K562 (cell line): Measurements from ENCODE around the gene MYL11. TPM values are rescaled to one million over a fixed set of nuclear protein-coding genes. Genes with fewer than 3 reads are reported as not detected.
A peak's percentile ranks its signal among the peaks of the same experiment; 100 is the strongest.

Experiments used
- ETV5 ChIP-seq: sonication (generic); formaldehyde crosslinking; IDR thresholded peaks from 2 replicates; pipeline ENCODE4 v1.4.0; 2020; ENCODE audit warnings: low read depth, mild to moderate bottlenecking, missing genetic modification reagents
- GABPA ChIP-seq: fragments of 200-800 bp; sonication (Bioruptor generic); conservative IDR thresholded peaks from 2 replicates; pipeline ENCODE4 v1.6.1; 2016; ENCODE audit warnings: low read depth, missing genetic modification characterization, missing compliant biosample characterization
- KAT8 ChIP-seq: fragments of 450-650 bp; IDR thresholded peaks from 2 replicates; pipeline ENCODE4 v1.6.1; 2016; ENCODE audit warnings: low read depth, mild to moderate bottlenecking
- PTRF ChIP-seq: fragments of 450-650 bp; IDR thresholded peaks from 2 replicates; pipeline ENCODE4 v1.6.1; 2016; ENCODE audit warnings: mild to moderate bottlenecking, missing genetic modification characterization, missing compliant biosample characterization
- RBBP5 ChIP-seq: fragments of 200-600 bp; sonication (generic); IDR thresholded peaks from 2 replicates; pipeline ENCODE4 v1.6.1; 2012; ENCODE audit warnings: borderline replicate concordance, mild to moderate bottlenecking, low read length, control low read depth, inconsistent platforms; ENCODE audit not compliant: insufficient read depth, poor library complexity, severe bottlenecking
- SPI1 ChIP-seq: IDR thresholded peaks from 2 replicates; pipeline ENCODE4 v1.6.1; 2011; ENCODE audit warnings: low read depth, low read length, control low read depth, borderline replicate concordance
- TCFL5 ChIP-seq: fragments of 250-450 bp; sonication (Bioruptor Pico); conservative IDR thresholded peaks from 2 replicates; pipeline ENCODE4 v1.6.1; 2021; ENCODE audit warnings: mild to moderate bottlenecking, moderate library complexity, matching md5 sums
- ZNF766 ChIP-seq: fragments of 200-800 bp; sonication (Bioruptor generic); conservative IDR thresholded peaks from 2 replicates; pipeline ENCODE4 v1.6.1; 2016; ENCODE audit warnings: missing genetic modification characterization, missing compliant biosample characterization
- polyA plus RNA-seq, 8 experiments: library from polyadenylated mRNA; depleted of rRNA in 4 of 8; stranded (reverse) in 5 of 8; unstranded in 3 of 8; fragments of >200 nt; fragmentation: Nextera tagmentation in 2 of 8; fragmentation: Illumina TruSeq in 1 of 8; extraction: Ambion mirVana in 2 of 8; extraction: Trizol in 1 of 8; gene quantifications; 2 replicates each; pipeline versions ENCODE4 v1.2.1 to v1.2.3, GENCODE V29; 2011 to 2014; ENCODE audit warnings: inconsistent platforms in 1 of 8, missing spikeins in 1 of 8
- total RNA-seq, 7 experiments: library from RNA; depleted of rRNA in 6 of 7; stranded (reverse); fragments of >200 nt in 6 of 7; fragmentation: Illumina TruSeq in 2 of 7; extraction: Trizol in 2 of 7; gene quantifications; 2 replicates each; pipeline versions ENCODE4 v1.2.1 to v1.2.3, GENCODE V29; 2011 to 2021; ENCODE audit warnings: low replicate concordance in 1 of 7
- TF ChIP-seq, protein P1 (sequence below), 2 experiments: fragments of 200-800 bp in 1 of 2; sonication (Bioruptor generic) in 1 of 2; sonication (generic) in 1 of 2; formaldehyde crosslinking in 1 of 2; IDR thresholded peaks in 1 of 2; conservative IDR thresholded peaks in 1 of 2; 2 replicates each; pipeline versions ENCODE4 v1.5.0 to v1.6.1; 2016 to 2020; ENCODE audit warnings: missing compliant biosample characterization in 1 of 2, missing genetic modification characterization in 1 of 2, missing genetic modification reagents in 1 of 2
- TF ChIP-seq, protein P2 (sequence below), 2 experiments: fragments of 450-650 bp; IDR thresholded peaks; 2 replicates each; pipeline ENCODE4 v1.6.1; 2016
- TF ChIP-seq, protein P3 (sequence below), 2 experiments: fragments of 450-650 bp; conservative IDR thresholded peaks; 2 replicates each; pipeline ENCODE4 v1.6.1; 2017; ENCODE audit warnings: mild to moderate bottlenecking in 2 of 2, moderate library complexity in 2 of 2
- TF ChIP-seq, protein P4 (sequence below): fragments of 450-650 bp; formaldehyde crosslinking; IDR thresholded peaks from 2 replicates; pipeline ENCODE4 v1.4.0; 2022; ENCODE audit warnings: mild to moderate bottlenecking, moderate library complexity
- TF ChIP-seq, protein P5 (sequence below): fragments of 450-650 bp; IDR thresholded peaks from 2 replicates; pipeline ENCODE4 v1.6.1; 2017; ENCODE audit warnings: antibody characterized with exemption, mild to moderate bottlenecking
- TF ChIP-seq, protein P6 (sequence below): sonication (generic); formaldehyde crosslinking; IDR thresholded peaks from 2 replicates; pipeline ENCODE4 v1.8.0; 2022; ENCODE audit warnings: mild to moderate bottlenecking, missing genetic modification reagents, borderline replicate concordance

Gene MYL11
- total and polyA plus RNA-seq, 9 of the 15 experiments (the other 6 are each of a cell fraction or from before 2014, with no cell fraction given) = 0.31 to 1.5 (median 0.73) TPM; not detected in 4

DNA sequence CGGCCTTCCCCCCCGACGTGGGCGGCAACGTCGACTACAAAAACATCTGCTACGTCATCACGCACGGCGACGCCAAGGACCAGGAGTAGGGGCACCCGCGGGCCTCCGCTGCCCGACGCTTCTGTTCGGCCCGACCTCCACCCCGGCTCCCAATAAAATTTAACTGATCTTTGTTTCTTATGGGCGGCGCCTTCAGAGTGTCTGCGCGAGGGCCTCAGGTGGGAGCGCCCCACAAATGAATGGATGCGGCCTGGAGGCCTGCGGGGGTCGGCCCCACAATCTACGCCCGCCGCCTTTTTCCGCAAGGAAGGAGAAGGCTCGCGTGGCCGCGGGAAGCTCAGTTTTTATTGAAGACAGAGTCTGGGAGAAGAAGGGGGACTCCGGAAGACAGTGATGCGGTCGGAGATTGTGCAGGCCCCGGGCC is 3.2 kb downstream of the MYL11 start (continued):
- TF ChIP-seq ETV5 (CRISPR knock-in tag) (peak; percentile 87), PTRF (tag) (no peak), TCFL5 (no peak), SPI1 (0 out of 2 replicates have a peak, but pooled peaks have one; percentile 30), GABPA (tag) (peak; percentile 84), KAT8 (0 out of 2 replicates have a peak, but pooled peaks have one; percentile 56), RBBP5 (peak; percentile 4), ZNF766 (CRISPR knock-in tag) (no peak)
- TF ChIP-seq, protein P1, sequence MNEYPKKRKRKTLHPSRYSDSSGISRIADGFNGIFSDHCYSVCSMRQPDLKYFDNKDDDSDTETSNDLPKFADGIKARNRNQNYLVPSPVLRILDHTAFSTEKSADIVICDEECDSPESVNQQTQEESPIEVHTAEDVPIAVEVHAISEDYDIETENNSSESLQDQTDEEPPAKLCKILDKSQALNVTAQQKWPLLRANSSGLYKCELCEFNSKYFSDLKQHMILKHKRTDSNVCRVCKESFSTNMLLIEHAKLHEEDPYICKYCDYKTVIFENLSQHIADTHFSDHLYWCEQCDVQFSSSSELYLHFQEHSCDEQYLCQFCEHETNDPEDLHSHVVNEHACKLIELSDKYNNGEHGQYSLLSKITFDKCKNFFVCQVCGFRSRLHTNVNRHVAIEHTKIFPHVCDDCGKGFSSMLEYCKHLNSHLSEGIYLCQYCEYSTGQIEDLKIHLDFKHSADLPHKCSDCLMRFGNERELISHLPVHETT (CRISPR knock-in tag; conservative IDR thresholded peaks at IDR 0.05 in 1 of 2, IDR thresholded peaks at IDR 0.05 in 1 of 2) = 0 out of 4 replicates have a peak, but pooled peaks of 1 of the 2 experiments have one; percentile 44
- TF ChIP-seq, protein P2, sequence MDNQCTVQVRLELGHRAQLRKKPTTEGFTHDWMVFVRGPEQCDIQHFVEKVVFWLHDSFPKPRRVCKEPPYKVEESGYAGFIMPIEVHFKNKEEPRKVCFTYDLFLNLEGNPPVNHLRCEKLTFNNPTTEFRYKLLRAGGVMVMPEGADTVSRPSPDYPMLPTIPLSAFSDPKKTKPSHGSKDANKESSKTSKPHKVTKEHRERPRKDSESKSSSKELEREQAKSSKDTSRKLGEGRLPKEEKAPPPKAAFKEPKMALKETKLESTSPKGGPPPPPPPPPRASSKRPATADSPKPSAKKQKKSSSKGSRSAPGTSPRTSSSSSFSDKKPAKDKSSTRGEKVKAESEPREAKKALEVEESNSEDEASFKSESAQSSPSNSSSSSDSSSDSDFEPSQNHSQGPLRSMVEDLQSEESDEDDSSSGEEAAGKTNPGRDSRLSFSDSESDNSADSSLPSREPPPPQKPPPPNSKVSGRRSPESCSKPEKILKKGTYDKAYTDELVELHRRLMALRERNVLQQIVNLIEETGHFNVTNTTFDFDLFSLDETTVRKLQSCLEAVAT (IDR thresholded peaks at IDR 0.05) = 0 out of 4 replicates have a peak, but pooled peaks of 1 of the 2 experiments have one; percentile 11
- TF ChIP-seq, protein P3, sequence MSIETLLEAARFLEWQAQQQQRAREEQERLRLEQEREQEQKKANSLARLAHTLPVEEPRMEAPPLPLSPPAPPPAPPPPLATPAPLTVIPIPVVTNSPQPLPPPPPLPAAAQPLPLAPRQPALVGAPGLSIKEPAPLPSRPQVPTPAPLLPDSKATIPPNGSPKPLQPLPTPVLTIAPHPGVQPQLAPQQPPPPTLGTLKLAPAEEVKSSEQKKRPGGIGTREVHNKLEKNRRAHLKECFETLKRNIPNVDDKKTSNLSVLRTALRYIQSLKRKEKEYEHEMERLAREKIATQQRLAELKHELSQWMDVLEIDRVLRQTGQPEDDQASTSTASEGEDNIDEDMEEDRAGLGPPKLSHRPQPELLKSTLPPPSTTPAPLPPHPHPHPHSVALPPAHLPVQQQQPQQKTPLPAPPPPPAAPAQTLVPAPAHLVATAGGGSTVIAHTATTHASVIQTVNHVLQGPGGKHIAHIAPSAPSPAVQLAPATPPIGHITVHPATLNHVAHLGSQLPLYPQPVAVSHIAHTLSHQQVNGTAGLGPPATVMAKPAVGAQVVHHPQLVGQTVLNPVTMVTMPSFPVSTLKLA (conservative IDR thresholded peaks at IDR 0.05) = peak; percentile 62 to 70; a peak in 1 of 4 replicates
- TF ChIP-seq, protein P4, sequence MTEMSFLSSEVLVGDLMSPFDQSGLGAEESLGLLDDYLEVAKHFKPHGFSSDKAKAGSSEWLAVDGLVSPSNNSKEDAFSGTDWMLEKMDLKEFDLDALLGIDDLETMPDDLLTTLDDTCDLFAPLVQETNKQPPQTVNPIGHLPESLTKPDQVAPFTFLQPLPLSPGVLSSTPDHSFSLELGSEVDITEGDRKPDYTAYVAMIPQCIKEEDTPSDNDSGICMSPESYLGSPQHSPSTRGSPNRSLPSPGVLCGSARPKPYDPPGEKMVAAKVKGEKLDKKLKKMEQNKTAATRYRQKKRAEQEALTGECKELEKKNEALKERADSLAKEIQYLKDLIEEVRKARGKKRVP = peak; percentile 64; the same call in 1 of the 2 replicates
- TF ChIP-seq, protein P5, sequence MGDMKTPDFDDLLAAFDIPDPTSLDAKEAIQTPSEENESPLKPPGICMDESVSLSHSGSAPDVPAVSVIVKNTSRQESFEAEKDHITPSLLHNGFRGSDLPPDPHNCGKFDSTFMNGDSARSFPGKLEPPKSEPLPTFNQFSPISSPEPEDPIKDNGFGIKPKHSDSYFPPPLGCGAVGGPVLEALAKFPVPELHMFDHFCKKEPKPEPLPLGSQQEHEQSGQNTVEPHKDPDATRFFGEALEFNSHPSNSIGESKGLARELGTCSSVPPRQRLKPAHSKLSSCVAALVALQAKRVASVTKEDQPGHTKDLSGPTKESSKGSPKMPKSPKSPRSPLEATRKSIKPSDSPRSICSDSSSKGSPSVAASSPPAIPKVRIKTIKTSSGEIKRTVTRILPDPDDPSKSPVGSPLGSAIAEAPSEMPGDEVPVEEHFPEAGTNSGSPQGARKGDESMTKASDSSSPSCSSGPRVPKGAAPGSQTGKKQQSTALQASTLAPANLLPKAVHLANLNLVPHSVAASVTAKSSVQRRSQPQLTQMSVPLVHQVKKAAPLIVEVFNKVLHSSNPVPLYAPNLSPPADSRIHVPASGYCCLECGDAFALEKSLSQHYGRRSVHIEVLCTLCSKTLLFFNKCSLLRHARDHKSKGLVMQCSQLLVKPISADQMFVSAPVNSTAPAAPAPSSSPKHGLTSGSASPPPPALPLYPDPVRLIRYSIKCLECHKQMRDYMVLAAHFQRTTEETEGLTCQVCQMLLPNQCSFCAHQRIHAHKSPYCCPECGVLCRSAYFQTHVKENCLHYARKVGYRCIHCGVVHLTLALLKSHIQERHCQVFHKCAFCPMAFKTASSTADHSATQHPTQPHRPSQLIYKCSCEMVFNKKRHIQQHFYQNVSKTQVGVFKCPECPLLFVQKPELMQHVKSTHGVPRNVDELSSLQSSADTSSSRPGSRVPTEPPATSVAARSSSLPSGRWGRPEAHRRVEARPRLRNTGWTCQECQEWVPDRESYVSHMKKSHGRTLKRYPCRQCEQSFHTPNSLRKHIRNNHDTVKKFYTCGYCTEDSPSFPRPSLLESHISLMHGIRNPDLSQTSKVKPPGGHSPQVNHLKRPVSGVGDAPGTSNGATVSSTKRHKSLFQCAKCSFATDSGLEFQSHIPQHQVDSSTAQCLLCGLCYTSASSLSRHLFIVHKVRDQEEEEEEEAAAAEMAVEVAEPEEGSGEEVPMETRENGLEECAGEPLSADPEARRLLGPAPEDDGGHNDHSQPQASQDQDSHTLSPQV = peak; percentile 89
- TF ChIP-seq, protein P6, sequence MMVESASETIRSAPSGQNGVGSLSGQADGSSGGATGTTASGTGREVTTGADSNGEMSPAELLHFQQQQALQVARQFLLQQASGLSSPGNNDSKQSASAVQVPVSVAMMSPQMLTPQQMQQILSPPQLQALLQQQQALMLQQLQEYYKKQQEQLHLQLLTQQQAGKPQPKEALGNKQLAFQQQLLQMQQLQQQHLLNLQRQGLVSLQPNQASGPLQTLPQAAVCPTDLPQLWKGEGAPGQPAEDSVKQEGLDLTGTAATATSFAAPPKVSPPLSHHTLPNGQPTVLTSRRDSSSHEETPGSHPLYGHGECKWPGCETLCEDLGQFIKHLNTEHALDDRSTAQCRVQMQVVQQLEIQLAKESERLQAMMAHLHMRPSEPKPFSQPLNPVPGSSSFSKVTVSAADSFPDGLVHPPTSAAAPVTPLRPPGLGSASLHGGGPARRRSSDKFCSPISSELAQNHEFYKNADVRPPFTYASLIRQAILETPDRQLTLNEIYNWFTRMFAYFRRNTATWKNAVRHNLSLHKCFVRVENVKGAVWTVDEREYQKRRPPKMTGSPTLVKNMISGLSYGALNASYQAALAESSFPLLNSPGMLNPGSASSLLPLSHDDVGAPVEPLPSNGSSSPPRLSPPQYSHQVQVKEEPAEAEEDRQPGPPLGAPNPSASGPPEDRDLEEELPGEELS (CRISPR knock-in tag) = 0 out of 2 replicates have a peak, but pooled peaks have one; percentile 9
